GM12892 (cell line): ENCODE data around the gene ACSF3.

Experiments
- POLR2A ChIP-seq: IDR thresholded peaks from 2 replicates; pipeline ENCODE4 v1.6.1; 2011; ENCODE audit warnings: low read depth, low read length, control low read depth
- POLR2AphosphoS5 ChIP-seq: IDR thresholded peaks from 2 replicates; pipeline ENCODE4 v1.6.1; 2011; ENCODE audit warnings: low read depth, low read length, control low read depth

GRCh38 chr16:89061590-89062380 is 31.9 kb upstream of the ACSF3 start:
- TF ChIP-seq POLR2AphosphoS5 = no peak
- no peak for TF ChIP-seq POLR2A
